ENCODE results near the gene GTF2IRD1. TPM values are rescaled to one million over a fixed set of nuclear protein-coding genes. Genes with fewer than 3 reads are reported as not detected.

Gene GTF2IRD1
- total RNA-seq, 2 donors from 2014 or later: 14.7 to 17.0 TPM

DNA sequence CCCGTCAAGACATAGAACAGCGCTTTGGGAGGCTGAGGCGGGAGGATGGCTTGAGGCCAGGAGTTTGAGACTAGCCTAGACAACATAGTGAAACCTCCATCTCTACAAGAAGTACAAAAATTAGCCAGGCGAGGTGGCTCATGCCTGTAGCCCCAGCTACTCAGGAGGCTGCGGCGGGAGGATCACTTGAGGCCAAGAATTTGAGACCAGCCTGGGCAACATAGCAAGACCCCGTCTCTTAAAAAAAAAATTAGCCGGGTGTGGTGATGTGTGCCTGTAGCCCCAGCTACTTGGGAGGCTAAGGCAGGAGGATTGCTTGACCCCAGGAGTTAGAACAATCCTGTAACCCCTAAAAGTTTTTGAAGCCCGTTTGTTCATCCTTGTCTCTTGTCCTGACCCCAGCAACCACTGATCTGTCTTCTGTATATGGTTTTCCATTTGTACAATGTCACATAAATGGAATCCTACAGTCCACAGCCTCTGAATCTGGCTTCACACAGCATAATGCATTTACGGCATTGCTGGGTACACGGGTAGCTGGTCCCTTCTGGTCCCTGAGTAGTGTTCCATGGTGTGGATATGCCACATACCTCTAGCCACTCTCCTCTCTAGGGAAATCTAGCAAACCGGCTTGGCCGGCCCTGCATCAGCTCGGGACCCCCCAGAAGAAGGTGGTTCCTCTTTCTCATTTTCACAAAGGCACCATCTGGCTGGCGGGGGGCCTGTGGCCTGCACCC is 8.4 kb downstream of the GTF2IRD1 start:
- intact Hi-C loops (cut with DNase I): no loop called here
- no peak for DNase-seq (ENCODE audit: low spot score)

DNA sequence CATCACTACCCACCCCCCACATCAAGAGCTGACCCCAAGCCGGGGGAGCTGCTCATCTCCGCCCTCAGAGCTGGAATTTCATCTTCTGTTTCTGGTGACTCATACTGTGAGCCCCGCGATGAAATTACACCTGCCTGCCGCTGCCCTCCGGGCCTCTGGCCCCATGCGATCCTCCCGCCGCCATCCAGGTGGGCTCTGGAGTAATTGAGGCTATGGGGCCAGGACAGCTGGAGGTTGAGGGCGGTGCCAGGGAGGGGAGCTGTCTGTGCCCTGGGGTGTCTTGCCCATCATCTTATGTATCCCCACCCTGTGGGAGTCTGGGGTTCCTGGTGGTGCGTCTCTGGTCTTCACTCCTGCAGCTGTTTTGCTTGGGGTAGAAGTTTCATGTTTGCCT is 9.0 kb downstream of the GTF2IRD1 start:
- intact Hi-C loops (cut with DNase I): no loop called here
- no peak for DNase-seq (ENCODE audit: low spot score)

DNA sequence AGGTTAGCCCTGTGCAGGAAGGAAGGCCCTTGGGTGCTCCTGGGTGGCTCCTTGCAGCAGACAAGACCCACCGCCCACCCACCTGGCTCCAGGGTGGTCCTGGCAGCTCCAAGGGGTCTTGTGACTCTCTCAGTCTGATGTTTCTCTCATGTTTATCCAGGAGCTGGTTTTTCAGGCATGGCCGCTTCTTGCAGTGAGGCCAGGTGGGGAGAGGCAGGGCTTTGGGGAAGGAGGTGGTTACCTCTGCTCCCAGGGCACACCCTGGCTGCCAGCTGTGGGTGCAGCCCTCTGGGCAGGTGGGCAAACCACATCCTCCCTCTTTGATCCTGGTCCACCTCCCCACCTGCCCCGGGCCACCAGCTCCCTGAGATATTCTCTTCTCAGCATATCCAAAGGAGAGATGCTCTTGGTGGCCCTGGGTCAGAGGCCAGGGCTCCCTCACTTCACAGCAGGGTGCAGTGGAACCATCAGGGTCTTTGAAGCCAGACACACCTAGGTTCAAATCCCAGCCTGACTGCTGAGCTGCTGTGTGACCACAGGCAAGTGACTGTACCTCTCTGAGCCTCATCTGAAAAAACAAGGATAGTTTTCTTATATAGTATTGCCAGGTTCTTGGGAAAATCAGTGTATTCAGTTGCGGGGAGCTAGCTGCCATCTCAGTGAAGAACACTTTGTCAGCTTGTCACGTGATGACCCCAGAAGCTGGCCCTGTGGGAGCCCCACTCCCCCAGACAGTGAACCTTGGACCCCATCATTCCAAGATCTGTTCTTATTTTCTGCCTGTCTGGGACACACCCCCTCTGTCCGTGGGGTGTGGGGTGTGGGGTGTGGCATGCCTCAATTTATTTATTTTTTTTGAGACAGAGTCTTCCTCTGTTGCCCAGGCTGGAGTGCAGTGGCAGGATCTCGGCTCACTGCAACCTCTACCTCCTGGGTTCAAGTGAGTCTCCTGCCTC is 11.5 kb downstream of the GTF2IRD1 start:
- intact Hi-C loops (cut with DNase I): no loop called here
- no peak for DNase-seq (ENCODE audit: low spot score)

DNA sequence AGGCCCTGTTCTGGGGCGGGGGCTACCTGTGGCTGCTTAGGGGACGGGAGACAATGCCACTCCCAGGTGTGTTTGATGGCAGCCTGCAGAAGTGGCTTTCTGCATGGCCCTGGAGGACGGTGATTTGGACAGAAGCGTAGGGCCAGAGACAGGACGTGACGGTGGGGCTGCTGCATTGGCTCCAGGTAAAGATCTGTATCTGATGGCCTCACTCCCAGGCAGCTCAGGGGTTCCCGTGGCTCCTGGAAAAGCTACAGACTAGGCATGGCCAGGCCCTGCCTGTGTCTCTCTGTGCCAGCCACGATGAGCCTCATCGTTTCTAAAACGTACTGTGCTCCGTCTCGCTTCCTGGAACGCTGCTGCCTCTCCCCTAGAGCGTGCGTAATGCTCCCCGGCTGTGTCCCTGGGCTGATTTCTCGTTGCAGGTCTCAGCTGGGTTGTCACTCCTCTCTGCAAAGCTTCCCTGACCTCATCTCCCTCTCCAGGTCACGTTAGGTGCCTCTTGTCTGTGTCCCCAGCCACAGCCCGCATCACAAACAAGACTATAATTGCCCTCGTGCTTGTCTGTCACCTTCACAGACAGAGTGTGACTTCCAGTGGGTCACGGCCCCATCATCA is 12.6 kb downstream of the GTF2IRD1 start:
- intact Hi-C loops (cut with DNase I): no loop called here
- DNase-seq (ENCODE audit: low spot score): no peak

DNA sequence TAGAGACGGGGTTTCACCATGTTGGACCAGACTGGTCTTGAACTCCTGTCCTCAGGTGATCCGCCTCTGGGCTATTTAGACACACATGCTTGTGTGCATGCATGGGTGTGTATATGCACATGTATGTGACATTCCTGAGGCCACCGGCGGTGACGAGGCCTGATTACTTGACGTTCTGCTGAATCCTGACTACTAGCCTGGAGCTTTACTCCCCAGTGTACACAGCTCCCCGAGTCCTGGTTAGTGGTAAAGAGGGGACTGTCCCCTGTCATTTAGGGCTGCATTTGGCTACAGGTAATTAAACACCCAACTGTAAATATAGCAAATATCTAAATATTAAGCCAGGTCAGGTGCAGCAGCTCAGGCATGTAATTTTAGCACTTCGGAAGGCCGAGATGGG is 14.2 kb downstream of the GTF2IRD1 start:
- DNase-seq (ENCODE audit: low spot score): no peak
- intact Hi-C loops (cut with DNase I): no loop called here

DNA sequence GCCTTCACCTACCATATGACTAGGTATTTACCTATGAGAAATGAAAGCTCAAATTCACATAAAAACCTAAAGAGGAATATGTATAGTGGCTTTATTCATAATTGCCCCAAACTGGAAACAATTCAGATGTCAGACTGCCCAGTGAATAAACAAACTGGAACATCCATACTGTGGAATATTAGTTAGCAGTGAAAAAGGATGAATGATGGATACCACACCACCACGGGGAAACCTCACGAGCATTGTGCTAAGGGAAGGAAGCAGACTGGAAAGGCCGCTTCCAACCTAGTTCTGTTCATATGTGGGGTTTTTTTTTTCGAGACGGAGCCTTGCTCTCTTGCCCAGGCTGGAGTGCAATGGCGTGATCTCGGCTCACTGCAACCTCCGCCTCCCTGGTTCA is 16.8 kb downstream of the GTF2IRD1 start:
- no peak for DNase-seq (ENCODE audit: low spot score)
- intact Hi-C loops (cut with DNase I): no loop called here

DNA sequence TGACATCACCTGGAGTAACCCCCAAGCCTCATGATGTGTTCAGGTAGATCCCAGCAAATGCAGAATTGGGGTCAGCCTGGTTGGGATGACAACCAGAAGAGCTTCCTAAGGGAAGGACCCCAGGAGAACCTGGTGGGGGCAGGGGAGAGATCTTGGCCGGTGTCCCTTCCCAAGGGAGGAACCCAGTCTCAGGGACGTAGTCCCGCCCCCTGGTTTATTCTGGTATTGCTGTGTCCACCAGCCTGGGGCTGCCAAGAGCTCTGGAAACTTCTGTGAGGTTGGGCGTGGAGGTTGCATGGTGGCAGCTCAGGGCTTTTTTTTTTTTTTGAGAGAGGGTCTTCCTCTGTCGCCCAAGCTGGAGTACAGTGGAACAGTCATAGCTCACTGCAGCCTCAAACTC is 19.4 kb downstream of the GTF2IRD1 start:
- no peak for DNase-seq (ENCODE audit: low spot score)
- intact Hi-C loops (cut with DNase I): no loop called here

DNA sequence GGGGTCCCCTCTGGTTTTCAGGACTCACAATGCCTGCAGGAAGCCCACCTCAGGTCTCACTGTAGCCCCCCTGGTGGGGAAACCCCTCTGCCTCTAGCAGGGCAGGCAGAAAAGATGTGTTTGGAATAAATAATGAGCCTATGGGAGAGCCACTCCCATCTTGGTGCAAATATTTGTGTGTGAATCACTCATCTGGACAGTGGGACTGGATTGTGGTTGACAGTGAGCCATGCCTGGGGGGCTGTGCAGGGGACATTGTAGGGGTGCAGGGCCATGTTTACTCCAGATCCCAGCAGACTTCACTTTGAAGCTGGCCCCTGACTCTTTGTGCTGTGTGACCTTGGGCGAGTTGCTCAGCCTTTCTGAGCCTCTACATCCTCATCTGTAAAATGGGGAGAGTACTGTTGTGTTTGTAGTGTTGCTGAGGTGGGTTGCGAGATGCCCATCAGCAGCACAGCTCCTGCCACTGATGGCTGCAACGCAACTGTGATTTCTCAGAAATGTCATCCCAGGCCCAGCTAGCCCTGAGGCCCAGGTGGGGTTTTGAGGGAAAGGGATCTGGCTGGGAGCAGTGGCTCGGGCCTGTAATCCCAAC is 20.7 kb downstream of the GTF2IRD1 start:
- intact Hi-C loops (cut with DNase I): no loop called here
- DNase-seq (ENCODE audit: low spot score): no peak

DNA sequence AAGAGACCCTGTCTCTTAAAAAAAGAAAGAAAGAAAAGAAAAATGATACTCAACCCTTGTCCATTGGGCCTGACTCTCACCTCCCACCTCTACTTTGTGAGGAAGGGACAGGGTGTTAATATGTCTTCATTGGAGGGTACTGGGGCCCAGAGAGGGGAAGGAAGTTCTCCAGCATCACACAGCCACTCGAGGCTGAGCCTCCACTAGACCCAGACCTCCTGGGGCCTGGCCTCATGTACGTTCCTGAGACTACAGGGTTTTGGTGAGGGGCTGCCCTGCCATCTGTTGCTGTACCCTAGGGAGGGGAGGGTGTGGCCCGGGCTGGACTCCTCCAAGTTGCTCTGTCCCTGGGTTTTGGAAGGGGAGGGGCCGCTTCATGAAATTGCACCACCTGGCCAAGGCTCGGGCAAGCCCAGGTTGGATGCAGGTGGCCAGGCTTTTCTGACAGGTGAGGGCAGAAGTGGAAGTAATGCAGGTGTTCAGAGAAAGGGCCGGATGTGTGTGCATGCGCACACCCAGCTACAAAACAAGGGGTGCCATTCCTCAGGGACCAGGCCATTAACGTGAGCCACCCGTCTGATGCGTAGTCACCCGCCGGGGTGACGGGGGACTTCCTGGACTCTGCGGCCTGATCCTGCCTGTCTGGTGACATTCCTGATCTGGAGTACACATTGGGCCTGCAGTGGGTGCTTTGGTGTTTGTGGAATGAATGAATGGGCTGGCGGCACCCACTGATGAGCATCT is 21.7 kb downstream of the GTF2IRD1 start:
- intact Hi-C loops (cut with DNase I): no loop called here
- no peak for DNase-seq (ENCODE audit: low spot score)

DNA sequence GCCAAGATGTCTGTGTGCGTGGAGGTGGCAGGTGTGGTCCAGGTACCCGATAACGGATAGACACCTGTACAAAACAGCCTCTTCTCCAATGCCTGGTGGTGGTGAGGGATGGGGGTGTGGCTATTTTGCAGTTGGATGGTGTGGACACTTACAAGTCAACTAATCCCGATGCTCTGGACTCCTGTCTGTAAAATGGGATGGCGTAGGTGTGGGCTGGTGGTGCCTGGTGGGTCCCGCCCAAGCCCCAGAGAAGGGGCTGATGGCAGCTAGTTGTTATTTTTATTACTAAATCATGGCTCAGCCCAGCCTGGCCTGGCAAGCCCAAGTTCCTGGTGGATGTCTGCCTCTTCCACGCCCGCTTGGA is 22.3 kb downstream of the GTF2IRD1 start:
- intact Hi-C loops (cut with DNase I): no loop called here
- DNase-seq (ENCODE audit: low spot score): no peak

DNA sequence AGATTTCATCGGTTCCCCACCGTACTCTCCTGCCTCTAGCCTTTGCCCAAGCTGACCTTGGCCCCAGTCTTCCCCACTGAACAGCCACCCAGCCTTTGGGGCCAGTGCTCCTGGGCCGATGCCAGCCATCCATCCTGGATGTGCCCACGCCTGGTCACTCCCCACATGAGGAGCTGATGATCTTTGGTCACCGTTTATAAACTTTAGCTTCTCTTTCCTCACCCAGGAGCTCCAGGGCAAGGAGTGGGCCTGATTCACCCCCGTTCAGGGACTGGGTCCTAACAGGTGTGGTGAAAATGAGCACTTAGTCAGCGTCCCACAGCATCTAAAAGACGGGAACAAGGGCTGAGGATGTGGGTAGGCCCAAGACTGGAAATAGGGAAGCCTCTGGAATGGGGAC is 22.9 kb downstream of the GTF2IRD1 start:
- no peak for DNase-seq (ENCODE audit: low spot score)
- intact Hi-C loops (cut with DNase I): no loop called here

DNA sequence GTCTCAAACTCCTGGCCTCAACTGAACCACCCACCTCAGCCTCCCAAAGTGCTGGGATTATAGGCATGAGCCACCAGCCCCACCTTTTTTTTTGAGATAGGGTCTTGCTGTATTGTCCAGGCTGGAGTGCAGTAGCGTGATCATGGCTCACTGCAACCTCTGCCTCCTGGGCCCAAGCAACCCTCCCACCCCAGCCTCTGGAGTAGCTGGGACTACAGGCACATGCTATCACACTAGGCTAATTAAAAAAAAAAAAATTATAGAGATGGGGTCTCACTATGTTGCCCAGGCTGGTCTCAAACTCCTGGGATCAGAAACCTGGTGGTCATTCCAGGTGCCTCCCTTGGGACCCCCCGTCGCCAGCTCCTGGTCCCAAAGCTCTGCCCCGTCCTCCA is 25.0 kb downstream of the GTF2IRD1 start:
- intact Hi-C loops (cut with DNase I): no loop called here
- DNase-seq (ENCODE audit: low spot score): no peak

DNA sequence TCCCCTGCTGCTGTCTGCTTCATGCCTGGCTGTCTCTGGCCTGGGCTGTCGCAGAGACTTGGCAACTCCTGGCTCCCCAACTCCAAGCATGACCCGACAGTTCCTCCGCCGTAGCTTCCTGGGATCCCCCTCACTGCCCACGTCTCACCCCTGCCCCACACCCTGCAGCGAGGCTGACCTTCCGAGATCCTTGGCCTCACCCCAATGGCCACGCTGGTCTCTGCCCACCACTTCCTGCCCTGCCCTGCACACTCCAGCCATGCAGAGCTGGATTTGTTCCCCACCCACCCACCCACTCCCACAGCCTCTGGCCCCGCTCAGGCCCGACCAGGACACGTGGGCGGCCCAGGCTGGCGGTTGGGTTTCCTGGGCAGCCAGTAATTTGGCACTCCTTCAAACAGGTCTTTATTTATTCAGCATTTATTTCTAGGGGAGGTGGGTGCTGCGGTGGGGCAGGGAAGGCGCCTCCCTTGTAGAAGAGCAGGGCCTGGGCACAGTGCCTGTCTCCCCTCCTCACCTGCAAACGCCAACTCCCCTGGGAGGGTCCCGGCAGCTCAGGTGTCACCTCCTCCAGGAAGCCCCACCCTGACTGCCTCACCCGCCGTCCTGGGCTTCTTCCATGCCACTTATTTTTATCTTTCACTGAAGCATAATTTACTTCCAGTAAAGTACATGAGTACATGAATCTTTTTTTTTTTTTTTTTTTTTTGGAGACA is 25.5 kb downstream of the GTF2IRD1 start:
- no peak for DNase-seq (ENCODE audit: low spot score)
- intact Hi-C loops (cut with DNase I): no loop called here

DNA sequence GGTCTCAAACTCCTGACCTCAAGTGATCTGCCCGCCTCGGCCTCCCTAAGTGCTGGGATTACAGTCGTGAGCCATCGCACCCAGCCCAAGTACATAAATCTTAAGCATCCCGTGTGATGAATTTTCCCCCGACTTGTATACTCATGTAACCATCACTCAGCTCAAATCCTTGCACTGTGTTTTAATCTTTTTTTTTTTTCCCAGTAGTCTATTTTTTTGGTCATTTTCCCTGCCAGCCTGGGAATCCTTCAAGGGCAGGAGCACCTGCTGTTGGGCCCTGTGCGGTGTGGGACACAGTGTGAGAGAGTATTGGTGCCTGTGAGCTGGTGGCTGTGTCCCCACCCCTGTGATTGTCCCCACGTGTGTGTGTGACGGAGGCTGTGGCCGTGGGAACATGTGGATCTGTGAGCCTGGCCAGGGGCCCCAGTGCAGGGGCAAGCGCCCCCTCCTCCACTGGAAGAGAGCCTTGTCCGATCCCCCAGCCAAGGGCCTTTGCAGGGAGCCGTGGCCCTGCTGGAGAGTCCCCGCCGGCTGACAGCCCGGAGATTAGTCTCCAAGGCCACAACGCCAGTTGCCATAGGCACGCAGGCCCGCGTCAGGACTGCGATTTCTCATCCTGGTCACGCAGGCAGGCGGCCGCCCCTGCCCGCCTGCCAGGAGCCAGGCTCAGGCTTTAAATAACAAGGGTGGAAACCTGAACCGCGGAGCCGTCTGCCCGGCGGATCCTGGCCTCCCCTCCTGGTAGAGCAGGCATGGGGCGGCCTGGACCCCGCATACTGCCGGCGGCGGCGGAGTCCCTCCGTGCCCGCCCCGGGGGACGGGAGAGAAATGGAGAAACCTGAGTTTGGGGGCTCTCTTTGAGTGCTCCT is 26.5 kb downstream of the GTF2IRD1 start:
- intact Hi-C loops (cut with DNase I): no loop called here

DNA sequence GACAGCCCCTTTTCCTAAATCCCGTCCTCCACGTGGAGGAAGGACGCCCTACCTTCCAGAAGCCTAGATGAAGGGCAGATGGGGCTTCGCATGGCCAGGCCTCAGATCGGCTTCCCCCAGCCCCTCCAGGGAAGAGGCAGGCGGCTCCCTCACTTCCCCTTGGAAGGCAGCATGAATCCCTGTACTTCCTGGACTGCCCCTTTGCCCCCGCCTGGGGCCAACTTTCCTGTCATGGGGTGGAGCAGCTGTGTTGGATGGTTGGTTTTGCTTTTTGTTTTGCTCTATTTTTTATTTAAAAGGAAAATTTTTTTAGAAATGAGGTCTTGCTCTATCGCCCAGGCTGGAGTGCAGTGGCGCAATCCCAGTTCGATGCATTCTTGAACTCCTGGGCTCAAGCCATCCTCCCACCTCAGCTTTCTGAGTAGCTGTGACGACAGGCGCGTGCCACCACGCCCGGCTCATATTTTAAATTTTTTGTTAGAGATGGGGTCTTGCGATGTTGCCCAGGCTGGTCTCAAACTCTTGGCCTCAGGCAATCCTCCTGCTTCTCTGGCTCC is 27.2 kb downstream of the GTF2IRD1 start:
- intact Hi-C loops (cut with DNase I): no loop called here
- DNase-seq (ENCODE audit: low spot score): no peak

More for the DNA sequence above, 26.5 kb downstream of the GTF2IRD1 start:
- peak; percentile 94 for DNase-seq (ENCODE audit: low spot score)

DNA sequence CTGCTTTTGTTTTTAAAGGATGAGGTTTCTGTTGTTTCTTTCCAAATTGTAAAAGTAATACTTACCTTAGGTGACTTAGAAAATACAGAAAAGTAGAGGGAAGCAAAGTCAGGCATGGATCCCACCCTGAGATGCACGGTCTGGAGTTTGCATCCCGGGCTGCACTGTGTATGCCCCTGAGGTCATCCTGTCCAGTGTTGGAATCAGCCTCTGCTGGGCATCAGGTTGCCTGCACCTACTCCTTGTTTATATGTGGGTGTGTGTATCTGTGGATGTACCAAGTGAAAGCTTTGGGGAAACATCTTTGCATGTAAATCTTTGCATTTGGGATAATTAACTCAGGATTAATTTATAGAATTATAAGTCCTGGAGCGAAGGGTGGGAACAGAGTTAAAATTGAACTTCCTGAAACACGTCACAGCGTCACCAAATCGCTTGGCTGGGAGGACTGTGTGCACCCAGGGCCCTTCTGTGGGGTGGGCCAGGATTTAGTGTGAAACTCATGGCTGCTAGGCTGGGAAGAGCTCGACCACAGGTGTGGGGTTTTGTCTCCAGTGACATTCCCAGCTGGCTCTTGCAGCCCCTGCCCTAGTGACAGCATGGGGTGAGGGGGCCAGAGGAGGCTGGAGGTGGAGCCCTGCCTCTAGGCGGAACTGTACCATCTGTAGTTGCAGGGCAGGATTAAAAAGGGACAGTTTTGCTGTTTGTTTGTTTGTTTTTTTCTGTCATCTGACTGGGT is 27.9 kb downstream of the GTF2IRD1 start:
- intact Hi-C loops (cut with DNase I): no loop called here
- DNase-seq (ENCODE audit: low spot score): no peak

DNA sequence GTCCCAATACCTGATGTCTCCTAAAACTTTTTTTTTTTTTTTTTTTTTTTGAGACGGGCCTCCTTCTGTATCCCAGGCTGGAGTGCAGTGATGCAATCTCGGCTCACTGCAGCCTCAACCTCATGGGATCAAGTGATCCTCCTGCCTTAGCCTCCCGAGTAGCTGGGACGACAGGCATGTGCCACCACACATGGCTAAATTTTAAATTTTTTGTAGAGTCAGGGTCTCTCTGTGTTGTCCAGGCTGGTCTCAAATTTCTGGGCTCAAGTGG is 28.4 kb downstream of the GTF2IRD1 start:
- intact Hi-C loops (cut with DNase I): no loop called here
- DNase-seq (ENCODE audit: low spot score): no peak

Measured in posterior vena cava (tissue), 2 donors.